Erythroblast (primary cell): Measurements from ENCODE around the gene VENTX.
"Not testable (repeated sequence)": the region's sequence is repeated elsewhere in the genome, so short reads cannot be mapped to it uniquely, and the experiment has no call there.

ENCODE experiments used
- DNase-seq, 2 experiments: peaks; one replicate each; lab custom pipeline; 2025; lab: John Stamatoyannopoulos, UW
- GATA1 ChIP-seq: IDR thresholded peaks from 2 replicates; pipeline ENCODE4 v1.6.1; 2011; ENCODE audit warnings: low read depth, mild to moderate bottlenecking, control low read depth, low read length, moderate library complexity
- POLR2A ChIP-seq: IDR thresholded peaks from 2 replicates; pipeline ENCODE4 v1.6.1; 2011; ENCODE audit warnings: mild to moderate bottlenecking, low read length

Gene VENTX

DNA sequence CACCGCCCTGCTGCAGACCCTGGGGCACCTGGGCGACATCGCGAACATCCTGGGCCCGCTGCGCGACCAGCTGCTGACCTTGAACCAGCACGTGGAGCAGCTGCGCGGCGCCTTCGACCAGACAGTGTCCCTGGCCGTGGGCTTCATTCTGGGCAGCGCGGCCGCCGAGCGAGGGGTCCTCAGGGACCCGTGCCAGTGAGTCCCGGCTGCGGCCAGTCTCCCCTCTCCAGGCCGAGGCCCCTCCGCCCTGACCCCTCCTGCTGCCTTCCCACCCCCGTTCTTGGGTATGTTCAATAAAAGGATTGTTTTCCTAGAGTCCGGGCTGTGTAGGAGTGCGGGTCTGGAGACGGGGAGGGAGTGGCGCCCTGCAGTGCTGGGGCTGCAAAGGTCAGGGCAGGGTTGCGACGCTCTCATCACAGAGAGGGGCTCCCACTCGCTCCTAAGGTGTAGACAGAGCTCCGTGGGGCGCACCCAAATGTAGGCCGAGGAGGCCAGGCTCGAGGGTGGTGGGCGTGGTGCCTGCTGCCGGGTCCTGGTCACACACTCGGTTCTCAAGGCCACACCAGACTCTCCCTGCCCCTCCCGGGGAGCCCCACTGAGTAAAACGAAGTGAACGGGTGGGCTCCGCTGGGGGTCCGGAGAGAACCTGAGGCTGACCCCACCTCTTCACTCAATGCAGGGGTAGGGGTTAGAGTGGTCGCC, 6.3 kb upstream of the VENTX start:
- no peak for DNase-seq
- TF ChIP-seq GATA1 (no peak), POLR2A (no peak)

DNA sequence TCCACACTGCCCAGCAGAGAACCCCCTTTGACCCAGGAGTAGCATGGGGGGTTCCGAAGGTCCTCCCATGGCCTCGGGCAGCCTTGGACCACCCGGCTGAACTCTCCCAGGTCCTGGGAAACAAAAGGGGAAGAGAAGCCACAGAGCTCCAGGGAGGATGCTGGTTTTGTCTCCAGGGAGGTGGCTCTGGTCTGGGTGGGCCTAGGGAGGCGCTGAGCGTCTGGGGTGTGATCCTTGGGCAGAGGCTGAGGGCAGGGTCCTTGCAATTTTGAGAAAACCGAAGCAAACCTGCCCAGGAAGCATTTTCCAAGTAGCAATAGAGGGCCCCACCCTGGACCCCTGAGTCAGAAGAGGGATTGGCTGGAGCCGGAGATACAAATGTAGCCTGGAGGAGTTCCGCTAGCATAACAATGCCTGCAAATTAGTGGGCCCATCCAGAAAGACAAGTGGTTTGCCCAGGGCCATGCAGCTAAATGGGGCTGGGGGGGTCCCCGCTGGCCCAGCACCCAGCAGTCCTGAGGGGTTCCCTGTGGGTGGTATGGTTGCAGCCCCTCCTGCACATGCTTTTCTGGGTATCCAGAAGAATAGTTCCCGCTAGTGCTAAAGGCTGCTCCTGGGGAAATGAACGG, 5.6 kb upstream of the VENTX start:
- TF ChIP-seq POLR2A, result no peak
- TF ChIP-seq GATA1, result no peak
- DNase-seq, result no peak

DNA sequence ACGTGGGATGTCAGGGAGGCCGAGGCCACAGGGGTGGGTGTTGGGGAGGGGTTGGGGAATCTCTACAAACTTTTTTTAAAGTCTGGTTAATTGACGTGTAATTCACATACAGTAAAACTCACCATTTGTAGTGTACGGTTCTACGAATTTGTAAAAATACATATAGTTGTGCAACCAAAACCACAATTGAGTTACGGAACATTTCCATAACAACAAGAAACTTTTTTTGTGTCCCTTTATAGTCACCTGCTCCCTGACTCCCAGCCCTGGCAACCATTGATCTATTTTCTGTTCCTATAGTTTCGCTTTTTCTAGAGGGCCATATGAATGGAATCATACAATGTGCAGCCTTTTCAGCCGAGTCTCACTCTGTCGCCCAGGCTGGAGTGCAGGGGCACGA, 2.9 kb upstream of the VENTX start:
- DNase-seq, result not testable (repeated sequence)

GRCh38 chr10:133235265-133235855, 2.3 kb upstream of the VENTX start:
- TF ChIP-seq POLR2A (no peak), GATA1 (no peak)
- DNase-seq, result peak; percentile 22 to 30

GRCh38 chr10:133235932-133236331, 1.7 kb upstream of the VENTX start:
- TF ChIP-seq GATA1, result no peak
- no peak for TF ChIP-seq POLR2A

DNA sequence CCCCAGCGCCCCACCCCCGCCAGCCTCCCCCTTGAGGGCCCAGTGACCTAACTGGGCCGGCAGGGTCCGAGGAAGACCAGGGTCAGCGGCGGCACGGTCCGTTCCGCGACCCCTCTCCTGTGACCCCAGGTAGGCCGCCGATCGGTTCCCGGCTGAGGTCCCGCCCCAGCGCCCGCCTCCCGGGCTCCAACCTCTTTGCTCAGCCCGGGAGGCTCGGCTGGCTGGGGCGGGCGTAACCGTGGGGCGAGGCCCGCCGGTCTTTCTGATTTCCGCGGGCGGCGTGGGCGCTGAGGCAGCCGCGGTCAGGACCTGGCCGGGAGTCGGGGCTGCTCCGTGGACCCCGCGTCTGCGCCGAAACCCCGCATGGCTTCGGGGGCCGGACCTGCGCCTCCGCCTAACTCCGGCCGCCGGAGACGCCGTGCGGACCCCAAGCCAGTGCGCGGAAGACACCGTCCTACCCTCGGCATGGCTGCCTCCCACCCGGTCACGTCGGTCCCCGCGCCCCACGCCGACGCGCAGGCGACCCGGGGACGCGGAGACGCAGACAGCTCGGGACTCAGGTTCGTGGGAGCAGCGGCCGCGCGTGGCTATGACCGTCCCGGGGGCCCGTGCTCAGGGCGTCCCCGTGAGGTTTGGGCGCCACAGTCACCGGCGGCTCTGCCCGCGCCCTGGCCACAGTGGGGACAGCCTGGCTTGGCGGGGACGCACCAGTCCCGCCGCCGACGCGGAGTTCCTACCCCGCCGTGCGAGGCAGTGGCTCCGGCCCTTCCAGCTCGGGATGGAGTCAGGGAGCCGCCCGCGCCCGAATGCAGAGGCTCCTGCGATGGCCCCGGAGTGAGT, 1.0 kb upstream of the VENTX start:
- TF ChIP-seq GATA1 (no peak), POLR2A (no peak)
- DNase-seq, result peak in 1 of 2 experiments; percentile 41

More at GRCh38 chr10:133235932-133236331, 1.7 kb upstream of the VENTX start:
- no peak for DNase-seq

DNA sequence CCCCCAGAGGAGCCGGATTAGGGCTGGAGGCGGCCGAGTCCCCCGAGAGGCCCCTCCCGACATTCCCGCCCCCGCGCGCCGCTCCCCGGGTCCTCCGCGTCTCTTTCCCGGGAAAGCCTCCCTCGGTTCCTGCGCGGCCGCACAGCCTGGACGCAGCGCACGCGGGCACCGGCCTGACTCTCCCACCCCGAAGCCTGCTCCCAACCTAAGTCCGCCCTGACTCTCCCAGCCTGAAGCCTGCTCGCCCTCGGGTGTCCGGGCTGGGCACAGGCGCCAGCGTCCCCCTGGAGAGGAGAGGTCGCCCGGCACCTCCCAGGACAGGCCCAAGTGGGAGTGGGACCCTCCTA, 441 bp upstream of the VENTX start:
- no peak for TF ChIP-seq GATA1
- TF ChIP-seq POLR2A, result no peak
- DNase-seq, result no peak

DNA sequence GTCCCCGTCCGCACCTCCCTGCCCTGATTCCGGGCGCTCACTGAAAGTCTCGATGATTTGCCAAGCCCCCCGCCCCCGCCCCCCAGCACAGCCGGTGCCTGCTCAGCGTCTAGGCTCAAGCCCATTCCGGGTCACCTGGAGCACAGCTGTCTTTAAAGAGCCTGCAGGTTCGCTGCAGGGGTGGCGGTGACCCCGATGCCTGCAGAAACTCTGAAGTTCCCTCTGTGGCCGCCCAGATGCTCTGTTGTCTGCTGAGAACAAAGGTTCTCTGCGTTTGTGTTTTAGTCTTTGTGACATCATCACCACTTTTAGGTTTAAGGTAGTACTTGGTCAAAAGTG, 780 bp downstream of the VENTX start:
- no peak for TF ChIP-seq GATA1
- no peak for TF ChIP-seq POLR2A
- DNase-seq, result no peak

- TF ChIP-seq GATA1 (no peak), POLR2A (no peak)
- DNase-seq, result no peak
These were observed 2.3 kb downstream of the VENTX start for GRCh38 chr10:133239990-133240389.

- TF ChIP-seq GATA1, result no peak
- TF ChIP-seq POLR2A, result no peak
- DNase-seq, result peak in 1 of 2 experiments; percentile 27
These were observed 4.0 kb downstream of the VENTX start for GRCh38 chr10:133241501-133242205.

GRCh38 chr10:133242611-133243356, 5.1 kb downstream of the VENTX start:
- peak; percentile 41 to 59 for DNase-seq
- TF ChIP-seq GATA1, result no peak
- TF ChIP-seq POLR2A, result no peak

- no peak for DNase-seq
These were observed 5.9 kb downstream of the VENTX start for GRCh38 chr10:133243593-133243992.

More at GRCh38 chr10:133243593-133243992, 5.9 kb downstream of the VENTX start:
- TF ChIP-seq POLR2A (no peak), GATA1 (no peak)
